ENCODE data around the gene ALKBH5. TPM values are rescaled to one million over a fixed set of nuclear protein-coding genes. Genes with fewer than 3 reads are reported as not detected.

ALKBH5 gene
- total RNA-seq, 1 experiment from 2014 or later = 105 TPM

DNA sequence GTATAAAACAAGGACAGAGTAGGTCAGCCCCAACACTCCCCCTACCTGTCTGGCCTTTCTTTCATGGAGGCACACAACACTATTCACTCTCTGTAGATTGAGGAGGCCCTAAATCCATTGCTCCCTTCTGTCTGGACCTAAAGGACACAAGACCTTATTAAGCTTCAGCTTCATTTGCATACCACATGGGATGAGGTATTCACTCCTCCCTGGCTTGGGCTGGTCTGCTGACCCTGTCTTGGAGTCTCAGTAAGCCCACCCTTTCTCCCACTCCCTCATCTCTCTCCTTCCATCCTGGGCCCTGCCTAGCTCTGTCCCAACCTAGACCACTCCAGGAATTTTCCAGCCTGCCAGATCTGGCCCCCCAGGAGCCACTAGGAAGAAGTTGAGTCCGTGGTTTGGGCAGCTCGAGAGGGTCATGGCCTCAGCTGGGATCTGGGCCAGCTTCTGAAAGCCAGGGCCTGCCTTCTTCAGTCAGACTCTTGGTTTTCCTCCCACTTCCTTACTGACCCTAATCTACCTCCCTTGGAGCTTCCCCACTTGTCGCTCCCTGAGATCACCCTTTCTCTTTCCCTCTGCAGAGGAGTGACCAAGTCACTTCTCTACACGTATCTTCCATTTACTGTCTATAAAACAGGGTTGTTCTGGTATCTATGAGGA, 35.3 kb downstream of the ALKBH5 start (continued):
- TF ChIP-seq, protein P1, sequence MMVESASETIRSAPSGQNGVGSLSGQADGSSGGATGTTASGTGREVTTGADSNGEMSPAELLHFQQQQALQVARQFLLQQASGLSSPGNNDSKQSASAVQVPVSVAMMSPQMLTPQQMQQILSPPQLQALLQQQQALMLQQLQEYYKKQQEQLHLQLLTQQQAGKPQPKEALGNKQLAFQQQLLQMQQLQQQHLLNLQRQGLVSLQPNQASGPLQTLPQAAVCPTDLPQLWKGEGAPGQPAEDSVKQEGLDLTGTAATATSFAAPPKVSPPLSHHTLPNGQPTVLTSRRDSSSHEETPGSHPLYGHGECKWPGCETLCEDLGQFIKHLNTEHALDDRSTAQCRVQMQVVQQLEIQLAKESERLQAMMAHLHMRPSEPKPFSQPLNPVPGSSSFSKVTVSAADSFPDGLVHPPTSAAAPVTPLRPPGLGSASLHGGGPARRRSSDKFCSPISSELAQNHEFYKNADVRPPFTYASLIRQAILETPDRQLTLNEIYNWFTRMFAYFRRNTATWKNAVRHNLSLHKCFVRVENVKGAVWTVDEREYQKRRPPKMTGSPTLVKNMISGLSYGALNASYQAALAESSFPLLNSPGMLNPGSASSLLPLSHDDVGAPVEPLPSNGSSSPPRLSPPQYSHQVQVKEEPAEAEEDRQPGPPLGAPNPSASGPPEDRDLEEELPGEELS (CRISPR knock-in tag; IDR thresholded peaks at IDR 0.05) = no peak
- TF ChIP-seq TP53 (CRISPR knock-in tag; IDR thresholded peaks at IDR 0.05) (no peak), ELF4 (CRISPR knock-in tag; IDR thresholded peaks at IDR 0.05; ENCODE audit: low read depth) (no peak), CREM (CRISPR knock-in tag; IDR thresholded peaks at IDR 0.05) (no peak), ZNF416 (CRISPR knock-in tag; IDR thresholded peaks at IDR 0.05) (no peak), FOXP1 (CRISPR knock-in tag; IDR thresholded peaks at IDR 0.05; ENCODE audit: borderline replicate concordance) (no peak), NR3C1 (CRISPR knock-in tag; conservative IDR thresholded peaks at IDR 0.05; ENCODE audit: low read depth) (no peak), KAT7 (CRISPR knock-in tag; IDR thresholded peaks at IDR 0.05; ENCODE audit: borderline replicate concordance) (no peak), TCF7 (CRISPR knock-in tag; IDR thresholded peaks at IDR 0.05; ENCODE audit: low read depth) (no peak)
- TF ChIP-seq, protein P2, sequence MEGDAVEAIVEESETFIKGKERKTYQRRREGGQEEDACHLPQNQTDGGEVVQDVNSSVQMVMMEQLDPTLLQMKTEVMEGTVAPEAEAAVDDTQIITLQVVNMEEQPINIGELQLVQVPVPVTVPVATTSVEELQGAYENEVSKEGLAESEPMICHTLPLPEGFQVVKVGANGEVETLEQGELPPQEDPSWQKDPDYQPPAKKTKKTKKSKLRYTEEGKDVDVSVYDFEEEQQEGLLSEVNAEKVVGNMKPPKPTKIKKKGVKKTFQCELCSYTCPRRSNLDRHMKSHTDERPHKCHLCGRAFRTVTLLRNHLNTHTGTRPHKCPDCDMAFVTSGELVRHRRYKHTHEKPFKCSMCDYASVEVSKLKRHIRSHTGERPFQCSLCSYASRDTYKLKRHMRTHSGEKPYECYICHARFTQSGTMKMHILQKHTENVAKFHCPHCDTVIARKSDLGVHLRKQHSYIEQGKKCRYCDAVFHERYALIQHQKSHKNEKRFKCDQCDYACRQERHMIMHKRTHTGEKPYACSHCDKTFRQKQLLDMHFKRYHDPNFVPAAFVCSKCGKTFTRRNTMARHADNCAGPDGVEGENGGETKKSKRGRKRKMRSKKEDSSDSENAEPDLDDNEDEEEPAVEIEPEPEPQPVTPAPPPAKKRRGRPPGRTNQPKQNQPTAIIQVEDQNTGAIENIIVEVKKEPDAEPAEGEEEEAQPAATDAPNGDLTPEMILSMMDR (IDR thresholded peaks at IDR 0.05) = no peak
- TF ChIP-seq, protein P3, sequence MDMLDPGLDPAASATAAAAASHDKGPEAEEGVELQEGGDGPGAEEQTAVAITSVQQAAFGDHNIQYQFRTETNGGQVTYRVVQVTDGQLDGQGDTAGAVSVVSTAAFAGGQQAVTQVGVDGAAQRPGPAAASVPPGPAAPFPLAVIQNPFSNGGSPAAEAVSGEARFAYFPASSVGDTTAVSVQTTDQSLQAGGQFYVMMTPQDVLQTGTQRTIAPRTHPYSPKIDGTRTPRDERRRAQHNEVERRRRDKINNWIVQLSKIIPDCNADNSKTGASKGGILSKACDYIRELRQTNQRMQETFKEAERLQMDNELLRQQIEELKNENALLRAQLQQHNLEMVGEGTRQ (CRISPR knock-in tag; IDR thresholded peaks at IDR 0.05) = no peak
- TF ChIP-seq, protein P4, sequence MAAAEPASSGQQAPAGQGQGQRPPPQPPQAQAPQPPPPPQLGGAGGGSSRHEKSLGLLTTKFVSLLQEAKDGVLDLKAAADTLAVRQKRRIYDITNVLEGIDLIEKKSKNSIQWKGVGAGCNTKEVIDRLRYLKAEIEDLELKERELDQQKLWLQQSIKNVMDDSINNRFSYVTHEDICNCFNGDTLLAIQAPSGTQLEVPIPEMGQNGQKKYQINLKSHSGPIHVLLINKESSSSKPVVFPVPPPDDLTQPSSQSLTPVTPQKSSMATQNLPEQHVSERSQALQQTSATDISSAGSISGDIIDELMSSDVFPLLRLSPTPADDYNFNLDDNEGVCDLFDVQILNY (CRISPR knock-in tag; IDR thresholded peaks at IDR 0.05) = no peak

DNA sequence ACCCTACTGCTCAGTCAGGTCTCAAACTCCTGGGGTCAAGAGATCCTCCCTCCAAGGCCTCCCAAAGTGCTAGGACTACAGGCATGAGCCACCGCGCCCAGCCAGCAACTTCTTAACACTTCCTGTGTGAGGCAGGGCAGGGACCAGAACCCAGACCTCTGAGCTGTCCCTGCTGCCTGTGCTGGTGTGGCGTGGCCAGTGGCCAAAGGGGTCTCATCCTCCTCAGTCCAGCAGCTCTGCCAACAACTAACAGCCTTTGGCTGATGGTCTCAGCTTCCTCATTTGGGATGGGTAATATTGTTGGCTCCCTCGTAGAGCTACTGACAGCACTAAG, 40.4 kb downstream of the ALKBH5 start:
- peak overlapping the region; percentile 93 for H3K4me3 Mint-ChIP-seq
- H3K36me3 Mint-ChIP-seq = no peaks in the 10 kb centered on the region
- H3K9me3 Mint-ChIP-seq = no peaks in the 10 kb centered on the region
- POLR2A ChIA-PET = interaction anchor here (1.0 to 1.9 kb wide), 7 partner anchors 23 to 139 kb away, joined by 3 to 17 read pairs (median 4); partner anchors contain the start of genes ALKBH5, MIEF2 and SHMT1
- DNase-seq (ENCODE audit: low spot score) = no peak
- no peak for ATAC-seq
- peaks cover 26% of the 10 kb centered on the region for H3K4me1 Mint-ChIP-seq
- TF ChIP-seq, protein P5, sequence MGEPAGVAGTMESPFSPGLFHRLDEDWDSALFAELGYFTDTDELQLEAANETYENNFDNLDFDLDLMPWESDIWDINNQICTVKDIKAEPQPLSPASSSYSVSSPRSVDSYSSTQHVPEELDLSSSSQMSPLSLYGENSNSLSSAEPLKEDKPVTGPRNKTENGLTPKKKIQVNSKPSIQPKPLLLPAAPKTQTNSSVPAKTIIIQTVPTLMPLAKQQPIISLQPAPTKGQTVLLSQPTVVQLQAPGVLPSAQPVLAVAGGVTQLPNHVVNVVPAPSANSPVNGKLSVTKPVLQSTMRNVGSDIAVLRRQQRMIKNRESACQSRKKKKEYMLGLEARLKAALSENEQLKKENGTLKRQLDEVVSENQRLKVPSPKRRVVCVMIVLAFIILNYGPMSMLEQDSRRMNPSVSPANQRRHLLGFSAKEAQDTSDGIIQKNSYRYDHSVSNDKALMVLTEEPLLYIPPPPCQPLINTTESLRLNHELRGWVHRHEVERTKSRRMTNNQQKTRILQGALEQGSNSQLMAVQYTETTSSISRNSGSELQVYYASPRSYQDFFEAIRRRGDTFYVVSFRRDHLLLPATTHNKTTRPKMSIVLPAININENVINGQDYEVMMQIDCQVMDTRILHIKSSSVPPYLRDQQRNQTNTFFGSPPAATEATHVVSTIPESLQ (CRISPR knock-in tag; IDR thresholded peaks at IDR 0.05) = no peak
- TF ChIP-seq, protein P6, sequence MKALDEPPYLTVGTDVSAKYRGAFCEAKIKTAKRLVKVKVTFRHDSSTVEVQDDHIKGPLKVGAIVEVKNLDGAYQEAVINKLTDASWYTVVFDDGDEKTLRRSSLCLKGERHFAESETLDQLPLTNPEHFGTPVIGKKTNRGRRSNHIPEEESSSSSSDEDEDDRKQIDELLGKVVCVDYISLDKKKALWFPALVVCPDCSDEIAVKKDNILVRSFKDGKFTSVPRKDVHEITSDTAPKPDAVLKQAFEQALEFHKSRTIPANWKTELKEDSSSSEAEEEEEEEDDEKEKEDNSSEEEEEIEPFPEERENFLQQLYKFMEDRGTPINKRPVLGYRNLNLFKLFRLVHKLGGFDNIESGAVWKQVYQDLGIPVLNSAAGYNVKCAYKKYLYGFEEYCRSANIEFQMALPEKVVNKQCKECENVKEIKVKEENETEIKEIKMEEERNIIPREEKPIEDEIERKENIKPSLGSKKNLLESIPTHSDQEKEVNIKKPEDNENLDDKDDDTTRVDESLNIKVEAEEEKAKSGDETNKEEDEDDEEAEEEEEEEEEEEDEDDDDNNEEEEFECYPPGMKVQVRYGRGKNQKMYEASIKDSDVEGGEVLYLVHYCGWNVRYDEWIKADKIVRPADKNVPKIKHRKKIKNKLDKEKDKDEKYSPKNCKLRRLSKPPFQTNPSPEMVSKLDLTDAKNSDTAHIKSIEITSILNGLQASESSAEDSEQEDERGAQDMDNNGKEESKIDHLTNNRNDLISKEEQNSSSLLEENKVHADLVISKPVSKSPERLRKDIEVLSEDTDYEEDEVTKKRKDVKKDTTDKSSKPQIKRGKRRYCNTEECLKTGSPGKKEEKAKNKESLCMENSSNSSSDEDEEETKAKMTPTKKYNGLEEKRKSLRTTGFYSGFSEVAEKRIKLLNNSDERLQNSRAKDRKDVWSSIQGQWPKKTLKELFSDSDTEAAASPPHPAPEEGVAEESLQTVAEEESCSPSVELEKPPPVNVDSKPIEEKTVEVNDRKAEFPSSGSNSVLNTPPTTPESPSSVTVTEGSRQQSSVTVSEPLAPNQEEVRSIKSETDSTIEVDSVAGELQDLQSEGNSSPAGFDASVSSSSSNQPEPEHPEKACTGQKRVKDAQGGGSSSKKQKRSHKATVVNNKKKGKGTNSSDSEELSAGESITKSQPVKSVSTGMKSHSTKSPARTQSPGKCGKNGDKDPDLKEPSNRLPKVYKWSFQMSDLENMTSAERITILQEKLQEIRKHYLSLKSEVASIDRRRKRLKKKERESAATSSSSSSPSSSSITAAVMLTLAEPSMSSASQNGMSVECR (CRISPR knock-in tag; IDR thresholded peaks at IDR 0.05; ENCODE audit: borderline replicate concordance) = no peak
- TF ChIP-seq, protein P7, sequence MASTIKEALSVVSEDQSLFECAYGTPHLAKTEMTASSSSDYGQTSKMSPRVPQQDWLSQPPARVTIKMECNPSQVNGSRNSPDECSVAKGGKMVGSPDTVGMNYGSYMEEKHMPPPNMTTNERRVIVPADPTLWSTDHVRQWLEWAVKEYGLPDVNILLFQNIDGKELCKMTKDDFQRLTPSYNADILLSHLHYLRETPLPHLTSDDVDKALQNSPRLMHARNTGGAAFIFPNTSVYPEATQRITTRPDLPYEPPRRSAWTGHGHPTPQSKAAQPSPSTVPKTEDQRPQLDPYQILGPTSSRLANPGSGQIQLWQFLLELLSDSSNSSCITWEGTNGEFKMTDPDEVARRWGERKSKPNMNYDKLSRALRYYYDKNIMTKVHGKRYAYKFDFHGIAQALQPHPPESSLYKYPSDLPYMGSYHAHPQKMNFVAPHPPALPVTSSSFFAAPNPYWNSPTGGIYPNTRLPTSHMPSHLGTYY (CRISPR knock-in tag; IDR thresholded peaks at IDR 0.05) = no peak
- no peak for TF ChIP-seq GABPB1 (CRISPR knock-in tag; IDR thresholded peaks at IDR 0.05)
- TF ChIP-seq, protein P8, sequence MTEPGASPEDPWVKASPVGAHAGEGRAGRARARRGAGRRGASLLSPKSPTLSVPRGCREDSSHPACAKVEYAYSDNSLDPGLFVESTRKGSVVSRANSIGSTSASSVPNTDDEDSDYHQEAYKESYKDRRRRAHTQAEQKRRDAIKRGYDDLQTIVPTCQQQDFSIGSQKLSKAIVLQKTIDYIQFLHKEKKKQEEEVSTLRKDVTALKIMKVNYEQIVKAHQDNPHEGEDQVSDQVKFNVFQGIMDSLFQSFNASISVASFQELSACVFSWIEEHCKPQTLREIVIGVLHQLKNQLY (CRISPR knock-in tag; IDR thresholded peaks at IDR 0.05) = no peak
- H3K27me3 Mint-ChIP-seq (ENCODE audit: low read depth) = no peaks in the 10 kb centered on the region
- H3K27ac Mint-ChIP-seq = peak overlapping the region; percentile 100
- CTCF ChIA-PET = interaction anchor here (0.7 to 1.9 kb wide), 9 partner anchors 23 to 84 kb away, joined by 3 to 11 read pairs (median 6); no protein-coding TSS in a partner anchor

All from WTC11 (cell line).